ENCODE measurements around the gene LSM7.

DNA sequence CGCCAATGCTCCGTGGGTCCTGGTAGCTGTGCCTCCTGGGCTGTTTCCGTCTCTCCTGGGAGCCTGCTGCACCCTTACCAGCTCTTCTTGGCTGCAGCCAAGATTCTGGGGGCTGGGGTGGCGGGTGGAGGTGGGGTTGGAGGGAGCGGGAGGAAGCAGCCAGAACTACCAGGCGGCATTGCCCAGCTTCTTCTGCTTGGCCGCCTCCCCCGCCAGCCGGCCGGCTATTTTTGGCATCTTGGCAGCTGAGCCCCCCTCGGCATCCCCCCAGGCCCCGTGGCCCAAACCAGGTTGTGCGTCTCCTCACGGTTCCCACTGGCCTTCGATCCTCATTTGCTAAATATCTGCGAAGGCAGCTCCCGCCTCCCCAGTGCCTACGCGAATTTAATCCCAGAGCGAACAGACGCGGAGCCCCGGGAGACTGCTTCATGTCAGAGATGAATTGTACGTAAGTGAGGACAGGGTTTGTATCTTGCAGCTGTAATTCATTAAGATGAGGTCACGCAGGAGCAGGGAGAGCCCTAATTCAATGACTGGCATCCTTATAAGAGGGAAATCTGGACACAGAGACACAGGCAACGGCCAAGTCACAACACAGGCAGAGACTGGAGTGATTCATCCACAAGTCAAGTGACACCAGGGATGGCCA lies 33.6 kb downstream of the LSM7 start:
- TF ChIP-seq, protein P1, sequence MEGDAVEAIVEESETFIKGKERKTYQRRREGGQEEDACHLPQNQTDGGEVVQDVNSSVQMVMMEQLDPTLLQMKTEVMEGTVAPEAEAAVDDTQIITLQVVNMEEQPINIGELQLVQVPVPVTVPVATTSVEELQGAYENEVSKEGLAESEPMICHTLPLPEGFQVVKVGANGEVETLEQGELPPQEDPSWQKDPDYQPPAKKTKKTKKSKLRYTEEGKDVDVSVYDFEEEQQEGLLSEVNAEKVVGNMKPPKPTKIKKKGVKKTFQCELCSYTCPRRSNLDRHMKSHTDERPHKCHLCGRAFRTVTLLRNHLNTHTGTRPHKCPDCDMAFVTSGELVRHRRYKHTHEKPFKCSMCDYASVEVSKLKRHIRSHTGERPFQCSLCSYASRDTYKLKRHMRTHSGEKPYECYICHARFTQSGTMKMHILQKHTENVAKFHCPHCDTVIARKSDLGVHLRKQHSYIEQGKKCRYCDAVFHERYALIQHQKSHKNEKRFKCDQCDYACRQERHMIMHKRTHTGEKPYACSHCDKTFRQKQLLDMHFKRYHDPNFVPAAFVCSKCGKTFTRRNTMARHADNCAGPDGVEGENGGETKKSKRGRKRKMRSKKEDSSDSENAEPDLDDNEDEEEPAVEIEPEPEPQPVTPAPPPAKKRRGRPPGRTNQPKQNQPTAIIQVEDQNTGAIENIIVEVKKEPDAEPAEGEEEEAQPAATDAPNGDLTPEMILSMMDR (IDR thresholded peaks at IDR 0.05), result no peak
- TF ChIP-seq POLR2A (IDR thresholded peaks at IDR 0.05), result no peak
